ENCODE data around the gene FKBP8.
"Not testable (repeated sequence)": the region's sequence is repeated elsewhere in the genome, so short reads cannot be mapped to it uniquely, and the experiment has no call there.

Gene FKBP8

GRCh38 chr19:18542941-18543813 is at the start of gene FKBP8:
Gene FKBP8 (minus strand): TSS chr19:18543573. CDS start chr19:18541970, 1,603 bp downstream.
- DNase-seq, result peak; percentile 55 to 91

GRCh38 chr19:18592732-18593131 is 49.4 kb upstream of the FKBP8 start:
- not testable (repeated sequence) for DNase-seq

- no peak for DNase-seq
Observed at GRCh38 chr19:18591735-18592385, 48.5 kb upstream of the FKBP8 start.

GRCh38 chr19:18590273-18591272 is 47.2 kb upstream of the FKBP8 start:
- DNase-seq, result peak; percentile 89 to 95

- DNase-seq, result peak; percentile 54 to 65
Observed at GRCh38 chr19:18589380-18590272, 46.3 kb upstream of the FKBP8 start.

- peak; percentile 41 to 80 for DNase-seq
Observed at GRCh38 chr19:18588611-18589379, 45.4 kb upstream of the FKBP8 start, which contains the start of gene REX1BD. Gene REX1BD (plus strand): TSS chr19:18588798. CDS start chr19:18588802, 4 bp downstream.

GRCh38 chr19:18587962-18588610 is 44.7 kb upstream of the FKBP8 start:
- no peak for DNase-seq

- no peak for DNase-seq
Observed at GRCh38 chr19:18587561-18587960, 44.2 kb upstream of the FKBP8 start.

- no peak for DNase-seq
Observed at GRCh38 chr19:18586306-18586705, 42.9 kb upstream of the FKBP8 start.

GRCh38 chr19:18580311-18580710 is 36.9 kb upstream of the FKBP8 start:
- no peak for DNase-seq

GRCh38 chr19:18577365-18577914 is 34.1 kb upstream of the FKBP8 start:
- no peak for DNase-seq

- no peak for DNase-seq
Observed at GRCh38 chr19:18576383-18576782, 33.0 kb upstream of the FKBP8 start.

GRCh38 chr19:18574691-18575291 is 31.4 kb upstream of the FKBP8 start:
- no peak for DNase-seq

- DNase-seq, result peak; percentile 86 to 96
Observed at GRCh38 chr19:18571564-18572344, 28.4 kb upstream of the FKBP8 start, which contains the start of gene UBA52. Gene UBA52 (plus strand): TSS chr19:18571857. CDS start chr19:18573301, 1,444 bp downstream.

- no peak for DNase-seq
Observed at GRCh38 chr19:18568367-18568766, 25.0 kb upstream of the FKBP8 start.

- no peak for DNase-seq
Observed at GRCh38 chr19:18566953-18567352, 23.6 kb upstream of the FKBP8 start.

- DNase-seq, result no peak
Observed at GRCh38 chr19:18562086-18562485, 18.7 kb upstream of the FKBP8 start.

GRCh38 chr19:18559685-18560084 is 16.3 kb upstream of the FKBP8 start:
- no peak for DNase-seq

GRCh38 chr19:18558604-18559003 is 15.2 kb upstream of the FKBP8 start:
- no peak for DNase-seq

All from NCI-H526 (cell line).